Left lobe of liver (tissue), 2 donors: ENCODE results near the gene EPB41L4A. TPM values are rescaled to one million over a fixed set of nuclear protein-coding genes. Genes with fewer than 3 reads are reported as not detected.

Source experiments
- ATAC-seq: fragments of 200-7000 bp; cut with Tn5 transposase; one replicate; pipeline ENCODE4 v1.9.1; 2020; ENCODE audit warnings: mild to moderate bottlenecking, moderate library complexity
- DNase-seq: peaks from one replicate; pipeline ENCODE4 v3.0.0-alpha.2; 2020; ENCODE audit warnings: low spot score
- total RNA-seq: library from RNA; stranded (reverse); gene quantifications from one replicate; pipeline ENCODE4 v1.2.1, GENCODE V29; 2021
- donor health status: DM: no; HTN: no; CAD: no; lungs with moderate emphysema.
- donor health status: DM: no; HTN: yes; CAD: no.

Gene EPB41L4A
- total RNA-seq, 1 donor from 2014 or later, result 3.1 TPM

- ATAC-seq (peak; percentile 90), DNase-seq (no peak)
Measured at GRCh38 chr5:112174959-112175594, 244.0 kb downstream of the EPB41L4A start.

- ATAC-seq, result peak; percentile 32
- DNase-seq, result no peak
Measured at GRCh38 chr5:112165897-112166737, 253.0 kb downstream of the EPB41L4A start.

- ATAC-seq (no peak), DNase-seq (no peak)
Measured at GRCh38 chr5:112165399-112165798, 253.7 kb downstream of the EPB41L4A start.

- no peak for DNase-seq
- no peak for ATAC-seq
Measured at GRCh38 chr5:112163435-112163834, 255.6 kb downstream of the EPB41L4A start.

GRCh38 chr5:112161392-112161748, 257.7 kb downstream of the EPB41L4A start:
- ATAC-seq, result no peak
- DNase-seq, result no peak

- peak; percentile 92 for DNase-seq
- ATAC-seq, result peak; percentile 99
Measured at GRCh38 chr5:112160652-112161391, 258.3 kb downstream of the EPB41L4A start.

GRCh38 chr5:112159435-112159834, 259.6 kb downstream of the EPB41L4A start:
- no peak for DNase-seq
- no peak for ATAC-seq

GRCh38 chr5:112156211-112156610, 262.9 kb downstream of the EPB41L4A start:
- no peak for ATAC-seq

GRCh38 chr5:112154940-112155686, 264.0 kb downstream of the EPB41L4A start:
- ATAC-seq, result no peak
- no peak for DNase-seq

More at GRCh38 chr5:112156211-112156610, 262.9 kb downstream of the EPB41L4A start:
- no peak for DNase-seq

GRCh38 chr5:112149727-112150126, 269.4 kb downstream of the EPB41L4A start:
- no peak for ATAC-seq
- no peak for DNase-seq

GRCh38 chr5:112146323-112147226, 272.5 kb downstream of the EPB41L4A start:
- peak; percentile 60 for DNase-seq
- ATAC-seq, result peak; percentile 99

- no peak for DNase-seq
- ATAC-seq, result no peak
Measured at GRCh38 chr5:112143690-112144089, 275.4 kb downstream of the EPB41L4A start.

- DNase-seq (no peak), ATAC-seq (no peak)
Measured at GRCh38 chr5:112142769-112143270, 276.3 kb downstream of the EPB41L4A start.

- DNase-seq, result no peak
Measured at GRCh38 chr5:112141582-112141981, 277.5 kb downstream of the EPB41L4A start.

GRCh38 chr5:112138526-112138925, 280.6 kb downstream of the EPB41L4A start:
- ATAC-seq (no peak), DNase-seq (no peak)

More at GRCh38 chr5:112141582-112141981, 277.5 kb downstream of the EPB41L4A start:
- ATAC-seq, result no peak

GRCh38 chr5:112136773-112137172, 282.3 kb downstream of the EPB41L4A start:
- ATAC-seq (no peak), DNase-seq (no peak)

GRCh38 chr5:112127861-112128260, 291.2 kb downstream of the EPB41L4A start:
- DNase-seq, result no peak
- ATAC-seq, result no peak

- peak; percentile 64 for ATAC-seq
Measured at GRCh38 chr5:112126982-112127381, 292.1 kb downstream of the EPB41L4A start.

GRCh38 chr5:112125903-112126302, 293.2 kb downstream of the EPB41L4A start:
- ATAC-seq, result no peak
- no peak for DNase-seq

More at GRCh38 chr5:112126982-112127381, 292.1 kb downstream of the EPB41L4A start:
- no peak for DNase-seq
